Ovary (tissue), 3 donors: Measurements from ENCODE around the gene KRTAP5-2.

Experiments
- EP300 ChIP-seq: sonication (generic); formaldehyde crosslinking; IDR thresholded peaks from one replicate; pipeline ENCODE4 v1.6.1; 2017; ENCODE audit warnings: antibody characterized with exemption
- POLR2A ChIP-seq: fragments of 450-650 bp; IDR thresholded peaks from one replicate; pipeline ENCODE4 v1.6.1; 2017; ENCODE audit warnings: antibody characterized with exemption, mild to moderate bottlenecking, moderate library complexity
- TF ChIP-seq, protein P1 (sequence below), 3 donors: fragments of 450-650 bp in 2 of 3; fragments of 200-600 bp in 1 of 3; IDR thresholded peaks; one replicate each; pipeline versions ENCODE4 v1.5.1 to v1.8.0; 2016 to 2022; ENCODE audit warnings: antibody characterized with exemption in 3 of 3, mild to moderate bottlenecking in 1 of 3
- donor health status: DM: no; HTN: no; CAD: no.

DNA sequence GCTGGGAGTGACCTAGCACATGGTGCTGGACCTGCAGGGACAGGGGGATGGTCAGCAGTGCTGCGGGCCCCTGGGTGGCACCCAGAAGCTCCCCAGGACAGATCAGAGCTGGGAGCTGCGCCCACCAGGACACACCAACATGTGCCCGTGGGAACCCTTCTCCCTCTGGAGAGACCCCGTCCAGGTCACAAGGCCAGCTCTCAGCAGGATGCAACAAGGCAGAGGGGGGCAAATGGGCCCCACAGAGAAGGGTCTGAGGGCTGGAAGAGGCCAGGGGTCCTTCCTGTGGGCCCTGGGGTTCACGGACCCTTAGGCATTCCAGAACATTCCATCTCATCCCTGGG, 32.2 kb downstream of the KRTAP5-2 start:
- TF ChIP-seq POLR2A (no peak), EP300 (no peak)
- TF ChIP-seq, protein P1, sequence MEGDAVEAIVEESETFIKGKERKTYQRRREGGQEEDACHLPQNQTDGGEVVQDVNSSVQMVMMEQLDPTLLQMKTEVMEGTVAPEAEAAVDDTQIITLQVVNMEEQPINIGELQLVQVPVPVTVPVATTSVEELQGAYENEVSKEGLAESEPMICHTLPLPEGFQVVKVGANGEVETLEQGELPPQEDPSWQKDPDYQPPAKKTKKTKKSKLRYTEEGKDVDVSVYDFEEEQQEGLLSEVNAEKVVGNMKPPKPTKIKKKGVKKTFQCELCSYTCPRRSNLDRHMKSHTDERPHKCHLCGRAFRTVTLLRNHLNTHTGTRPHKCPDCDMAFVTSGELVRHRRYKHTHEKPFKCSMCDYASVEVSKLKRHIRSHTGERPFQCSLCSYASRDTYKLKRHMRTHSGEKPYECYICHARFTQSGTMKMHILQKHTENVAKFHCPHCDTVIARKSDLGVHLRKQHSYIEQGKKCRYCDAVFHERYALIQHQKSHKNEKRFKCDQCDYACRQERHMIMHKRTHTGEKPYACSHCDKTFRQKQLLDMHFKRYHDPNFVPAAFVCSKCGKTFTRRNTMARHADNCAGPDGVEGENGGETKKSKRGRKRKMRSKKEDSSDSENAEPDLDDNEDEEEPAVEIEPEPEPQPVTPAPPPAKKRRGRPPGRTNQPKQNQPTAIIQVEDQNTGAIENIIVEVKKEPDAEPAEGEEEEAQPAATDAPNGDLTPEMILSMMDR (IDR thresholded peaks at IDR 0.05), result no peak
